HepG2 (cell line): ENCODE data around the gene AREL1. TPM values are rescaled to one million over a fixed set of nuclear protein-coding genes. Genes with fewer than 3 reads are reported as not detected.

ENCODE experiments used
- ATAC-seq: fragments of 200-7000 bp; cut with Tn5 transposase; 3 replicates; pipeline ENCODE4 v1.9.1; 2020; ENCODE audit warnings: mild to moderate bottlenecking, moderate library complexity
- BruUV-seq: library from RNA; stranded (reverse); fragments of 400-500 nt; replicated peaks from 2 replicates; lab custom pipeline; 2021; lab: Mats Ljungman, UMichigan
- CTCF ChIA-PET: fragments of 300-600 bp; formaldehyde crosslinking; extraction: SDS; loops from one replicate; lab custom pipeline; 2021; ENCODE audit warnings: low total read pairs, inconsistent platforms, low intra/inter-chr PET ratio; lab: Yijun Ruan, JAX
- POLR2A ChIA-PET: fragments of 350-600 bp; sonication (Branson Sonifier 250); formaldehyde crosslinking; loops from one replicate; lab custom pipeline; 2020; ENCODE audit warnings: antibody characterized with exemption, inconsistent platforms; lab: Yijun Ruan, JAX
- DNase-seq: peaks from one replicate; pipeline ENCODE4 v3.0.0-alpha.2; 2015; ENCODE audit warnings: low spot score
- FAIRE-seq: peaks from 3 replicates; lab custom pipeline; 2011; peaks lifted over from hg19 to GRCh38; lab: Jason Lieb, UNC
- H2AFZ ChIP-seq: one replicate; pipeline ENCODE4 v1.6.1; 2011; ENCODE audit warnings: low read length, inconsistent platforms
- H3K27ac ChIP-seq: fragments of 300-600 bp; 3 replicates; pipeline ENCODE4 v1.8.0; 2011; ENCODE audit warnings: mixed run types, mild to moderate bottlenecking, mixed read lengths, low read length, inconsistent platforms; ENCODE audit not compliant: insufficient read depth; ENCODE audit errors: extremely low read length
- H3K27me3 ChIP-seq, 2 experiments: fragments of 200-600 bp in 1 of 2; 2 replicates in 1 of 2; 3 replicates in 1 of 2; pipeline versions ENCODE4 v1.6.0 to v1.8.0; 2011; ENCODE audit warnings: low read length in 2 of 2, mild to moderate bottlenecking in 2 of 2, moderate library complexity in 2 of 2, inconsistent platforms in 1 of 2; ENCODE audit not compliant: insufficient read depth in 2 of 2, control insufficient read depth in 1 of 2
- H3K36me3 ChIP-seq, 2 experiments: fragments of 200-600 bp in 1 of 2; replicated peaks in 1 of 2; 2 replicates in 1 of 2; 3 replicates in 1 of 2; pipeline versions ENCODE4 v1.5.1 to v1.8.0; 2011; ENCODE audit warnings: low read length in 2 of 2, inconsistent platforms in 1 of 2; ENCODE audit not compliant: insufficient read depth in 2 of 2, control insufficient read depth in 1 of 2
- H3K4me1 ChIP-seq: 2 replicates; pipeline ENCODE4 v1.5.1; 2012; ENCODE audit warnings: low read length, inconsistent platforms; ENCODE audit not compliant: insufficient read depth
- H3K4me2 ChIP-seq: 2 replicates; pipeline ENCODE4 v1.6.0; 2011; ENCODE audit warnings: low read depth, low read length, inconsistent platforms
- H3K4me3 ChIP-seq, 3 experiments: fragments of 200-600 bp in 1 of 3; sonication (generic), shearing (Covaris generic) in 1 of 3; replicated peaks in 1 of 3; 2 replicates each; pipeline ENCODE4 v1.5.1; 2011 to 2016; ENCODE audit warnings: low read length in 3 of 3, inconsistent platforms in 2 of 3, low read depth in 2 of 3, mild to moderate bottlenecking in 2 of 3, control low read depth in 1 of 3, mixed read lengths in 1 of 3; ENCODE audit not compliant: insufficient read depth in 1 of 3
- H3K79me2 ChIP-seq: one replicate; pipeline ENCODE4 v1.6.1; 2011; ENCODE audit warnings: low read length, inconsistent platforms; ENCODE audit not compliant: insufficient read depth
- H3K9ac ChIP-seq: 2 replicates; pipeline ENCODE4 v1.6.0; 2011; ENCODE audit warnings: mild to moderate bottlenecking, low read depth, low read length, inconsistent platforms; ENCODE audit not compliant: insufficient read depth
- H3K9me3 ChIP-seq: 2 replicates; pipeline ENCODE4 v1.5.1; 2012; ENCODE audit warnings: mild to moderate bottlenecking, low read length
- H4K20me1 ChIP-seq: 2 replicates; pipeline ENCODE4 v1.6.0; 2011; ENCODE audit warnings: inconsistent platforms, mild to moderate bottlenecking, low read length, moderate library complexity; ENCODE audit not compliant: insufficient read depth
- DR1 ChIP-seq: sonication (generic); formaldehyde crosslinking; IDR thresholded peaks from 2 replicates; pipeline ENCODE4 v1.8.0; 2021; ENCODE audit warnings: mild to moderate bottlenecking, missing genetic modification reagents, inconsistent platforms
- HMG20B ChIP-seq: conservative IDR thresholded peaks from 2 replicates; pipeline ENCODE4 v1.6.1; 2016; ENCODE audit warnings: missing genetic modification reagents, missing compliant biosample characterization
- HMGA1 ChIP-seq: sonication (generic); formaldehyde crosslinking; conservative IDR thresholded peaks from 2 replicates; pipeline ENCODE4 v1.4.0; 2020; ENCODE audit warnings: missing genetic modification reagents
- MTF2 ChIP-seq: sonication (generic); formaldehyde crosslinking; IDR thresholded peaks from 2 replicates; pipeline ENCODE4 v1.5.0; 2020; ENCODE audit warnings: missing genetic modification reagents, borderline replicate concordance
- NKX3-1 ChIP-seq: sonication (generic); formaldehyde crosslinking; IDR thresholded peaks from 2 replicates; pipeline ENCODE4 v1.5.0; 2020; ENCODE audit warnings: missing genetic modification reagents
- SIN3A ChIP-seq: IDR thresholded peaks from 2 replicates; pipeline ENCODE4 v1.6.1; 2011; ENCODE audit warnings: low read depth, mild to moderate bottlenecking, control low read depth, low read length, borderline replicate concordance
- SMC3 ChIP-seq: IDR thresholded peaks from 2 replicates; pipeline ENCODE4 v1.6.1; 2011; ENCODE audit warnings: low read length, improper control_type of control experiment
- ZBTB2 ChIP-seq: sonication (generic); formaldehyde crosslinking; IDR thresholded peaks from 2 replicates; pipeline ENCODE4 v1.8.0; 2022; ENCODE audit warnings: low read depth, missing genetic modification reagents
- ZNF335 ChIP-seq: sonication (generic); formaldehyde crosslinking; IDR thresholded peaks from 2 replicates; pipeline ENCODE4 v1.4.0; 2020; ENCODE audit warnings: missing genetic modification reagents
- ZNF550 ChIP-seq: sonication (generic); formaldehyde crosslinking; IDR thresholded peaks from 2 replicates; pipeline ENCODE4 v1.4.0; 2020; ENCODE audit warnings: mild to moderate bottlenecking, missing genetic modification reagents, borderline replicate concordance
- ZNF558 ChIP-seq: sonication (generic); formaldehyde crosslinking; IDR thresholded peaks from 2 replicates; pipeline ENCODE4 v1.9.0; 2022; ENCODE audit warnings: mild to moderate bottlenecking, missing genetic modification reagents, borderline replicate concordance
- WGBS: methylation state at CpG from one replicate; pipeline ENCODE4 v1.1.6; 2017; ENCODE audit warnings: low lambda C conversion rate; 5-methylcytosine and 5-hydroxymethylcytosine counted together
- in situ Hi-C: cut with HindIII; loops from 2 replicates; pipeline ENCODE4 v1.10.0; 2017; ENCODE audit warnings: low pct_unique_long_range_greater_than_20kb; ENCODE audit not compliant: extremely low pct_ligation_motif_present
- intact Hi-C: fragments of 100-400 bp; cut with micrococcal nuclease; formaldehyde crosslinking; loops from one replicate; pipeline ENCODE4 v1.10.0; 2022; ENCODE audit not compliant: unreplicated experiment
- polyA plus RNA-seq, 8 experiments: library from polyadenylated mRNA; depleted of rRNA in 3 of 8; stranded (reverse) in 7 of 8; unstranded in 1 of 8; fragments of >200 nt; fragmentation: Illumina TruSeq in 4 of 8; extraction: Trizol in 4 of 8; gene quantifications; 2 replicates each; pipeline versions ENCODE4 v1.2.1 to v1.2.3, GENCODE V29; 2011 to 2016; ENCODE audit warnings: low read depth in 4 of 8, missing spikeins in 1 of 8, mixed read lengths in 1 of 8; ENCODE audit not compliant: insufficient read depth in 1 of 8
- total RNA-seq, 5 experiments: library from RNA; depleted of rRNA; stranded (reverse); fragments of >200 nt; fragmentation: Illumina TruSeq; extraction: Trizol; gene quantifications; 2 replicates each; pipeline ENCODE4 v1.2.3, GENCODE V29; 2016; ENCODE audit warnings: low read depth in 1 of 5
- TF ChIP-seq, protein P1 (sequence below): sonication (generic); formaldehyde crosslinking; IDR thresholded peaks from 2 replicates; pipeline ENCODE4 v1.4.0; 2020; ENCODE audit warnings: missing genetic modification reagents
- TF ChIP-seq, protein P2 (sequence below): IDR thresholded peaks from 2 replicates; pipeline ENCODE4 v1.6.1; 2016
- TF ChIP-seq, protein P3 (sequence below): sonication (generic); formaldehyde crosslinking; IDR thresholded peaks from 2 replicates; pipeline ENCODE4 v1.5.0; 2020; ENCODE audit warnings: mild to moderate bottlenecking, missing genetic modification reagents
- TF ChIP-seq, protein P4 (sequence below): sonication (generic); formaldehyde crosslinking; IDR thresholded peaks from 2 replicates; pipeline ENCODE4 v1.8.0; 2022; ENCODE audit warnings: missing genetic modification reagents, mild to moderate bottlenecking, inconsistent platforms, borderline replicate concordance

AREL1 gene
- total and polyA plus RNA-seq, 2 of the 13 experiments (the other 11 are each of a cell fraction or from before 2014, with no cell fraction given), result 21.3 to 25.4 TPM

DNA sequence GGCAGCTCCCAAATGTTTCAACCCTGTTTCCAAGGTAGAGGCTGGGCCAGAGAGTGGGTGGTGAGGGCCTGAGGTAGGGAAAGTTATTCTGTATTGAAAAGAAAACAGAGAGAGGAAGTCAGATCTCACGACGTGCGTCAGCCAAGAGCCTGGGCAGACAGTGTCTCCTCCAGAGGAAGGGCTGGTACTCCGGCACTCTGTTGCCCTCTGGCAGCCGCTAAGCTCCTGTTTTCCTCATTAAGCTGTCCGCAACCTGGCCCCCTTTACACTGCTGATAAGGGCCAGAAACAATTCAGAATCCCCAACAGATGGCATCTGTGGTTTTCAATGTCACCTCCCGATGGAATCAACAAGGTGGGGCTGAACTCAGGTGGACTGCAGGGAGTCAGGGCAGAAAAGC lies 74.8 kb downstream of the AREL1 start (continued):
- TF ChIP-seq MTF2 (CRISPR knock-in tag) (no peak), SIN3A (no peak), NKX3-1 (CRISPR knock-in tag) (no peak)
- TF ChIP-seq, protein P1, sequence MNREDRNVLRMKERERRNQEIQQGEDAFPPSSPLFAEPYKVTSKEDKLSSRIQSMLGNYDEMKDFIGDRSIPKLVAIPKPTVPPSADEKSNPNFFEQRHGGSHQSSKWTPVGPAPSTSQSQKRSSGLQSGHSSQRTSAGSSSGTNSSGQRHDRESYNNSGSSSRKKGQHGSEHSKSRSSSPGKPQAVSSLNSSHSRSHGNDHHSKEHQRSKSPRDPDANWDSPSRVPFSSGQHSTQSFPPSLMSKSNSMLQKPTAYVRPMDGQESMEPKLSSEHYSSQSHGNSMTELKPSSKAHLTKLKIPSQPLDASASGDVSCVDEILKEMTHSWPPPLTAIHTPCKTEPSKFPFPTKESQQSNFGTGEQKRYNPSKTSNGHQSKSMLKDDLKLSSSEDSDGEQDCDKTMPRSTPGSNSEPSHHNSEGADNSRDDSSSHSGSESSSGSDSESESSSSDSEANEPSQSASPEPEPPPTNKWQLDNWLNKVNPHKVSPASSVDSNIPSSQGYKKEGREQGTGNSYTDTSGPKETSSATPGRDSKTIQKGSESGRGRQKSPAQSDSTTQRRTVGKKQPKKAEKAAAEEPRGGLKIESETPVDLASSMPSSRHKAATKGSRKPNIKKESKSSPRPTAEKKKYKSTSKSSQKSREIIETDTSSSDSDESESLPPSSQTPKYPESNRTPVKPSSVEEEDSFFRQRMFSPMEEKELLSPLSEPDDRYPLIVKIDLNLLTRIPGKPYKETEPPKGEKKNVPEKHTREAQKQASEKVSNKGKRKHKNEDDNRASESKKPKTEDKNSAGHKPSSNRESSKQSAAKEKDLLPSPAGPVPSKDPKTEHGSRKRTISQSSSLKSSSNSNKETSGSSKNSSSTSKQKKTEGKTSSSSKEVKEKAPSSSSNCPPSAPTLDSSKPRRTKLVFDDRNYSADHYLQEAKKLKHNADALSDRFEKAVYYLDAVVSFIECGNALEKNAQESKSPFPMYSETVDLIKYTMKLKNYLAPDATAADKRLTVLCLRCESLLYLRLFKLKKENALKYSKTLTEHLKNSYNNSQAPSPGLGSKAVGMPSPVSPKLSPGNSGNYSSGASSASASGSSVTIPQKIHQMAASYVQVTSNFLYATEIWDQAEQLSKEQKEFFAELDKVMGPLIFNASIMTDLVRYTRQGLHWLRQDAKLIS (CRISPR knock-in tag), result no peak

DNA sequence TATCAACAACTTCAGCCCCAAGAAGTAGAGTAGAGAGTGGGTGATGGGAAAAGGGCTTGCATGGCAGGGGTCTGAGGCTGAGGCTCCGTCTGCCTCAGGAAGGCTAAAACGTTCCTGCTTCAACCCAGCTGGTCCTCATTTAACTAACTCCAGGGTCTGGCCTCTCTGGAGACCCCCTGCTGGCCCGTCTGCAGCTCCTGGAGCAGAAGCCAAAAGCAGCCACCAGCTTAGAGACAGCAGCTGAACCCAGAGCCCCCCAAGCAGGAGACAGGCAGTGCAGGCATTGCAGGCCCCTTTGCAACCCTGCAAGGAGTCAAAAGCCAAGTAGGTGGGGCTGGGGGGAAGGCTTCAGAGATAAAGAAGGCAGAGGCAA lies 75.7 kb downstream of the AREL1 start:
- Histone ChIP-seq H3K4me3 (no peak overlapping the region), H3K9ac (no peak overlapping the region), H3K27me3 (no peaks in the 10 kb centered on the region; a peak in 1 of 5 replicates), H2AFZ (no peak overlapping the region), H3K36me3 (no peaks in the 10 kb centered on the region), H3K4me1 (peaks cover 40% of the 10 kb centered on the region), H3K9me3 (no peaks in the 10 kb centered on the region), H3K27ac (no peak overlapping the region), H3K79me2 (no peaks in the 10 kb centered on the region), H4K20me1 (no peaks in the 10 kb centered on the region), H3K4me2 (no peak overlapping the region)
- intact Hi-C loops (loop anchor here (2.0 kb wide), 1 partner anchor 18 kb away; no protein-coding TSS in a partner anchor), in situ Hi-C loops (no loop called here)
- WGBS, result no CpG with 5 or more reads among the region's 3 CpGs
- BruUV-seq, result no TSS peak
- no peak for ATAC-seq
- POLR2A ChIA-PET, result interaction anchor here (1.3 kb wide), 1 partner anchor 18 kb away, joined by 5 read pairs; no protein-coding TSS in a partner anchor
- DNase-seq, result no peak
- no peak for FAIRE-seq
- CTCF ChIA-PET, result no interaction called here
- TF ChIP-seq, protein P2, sequence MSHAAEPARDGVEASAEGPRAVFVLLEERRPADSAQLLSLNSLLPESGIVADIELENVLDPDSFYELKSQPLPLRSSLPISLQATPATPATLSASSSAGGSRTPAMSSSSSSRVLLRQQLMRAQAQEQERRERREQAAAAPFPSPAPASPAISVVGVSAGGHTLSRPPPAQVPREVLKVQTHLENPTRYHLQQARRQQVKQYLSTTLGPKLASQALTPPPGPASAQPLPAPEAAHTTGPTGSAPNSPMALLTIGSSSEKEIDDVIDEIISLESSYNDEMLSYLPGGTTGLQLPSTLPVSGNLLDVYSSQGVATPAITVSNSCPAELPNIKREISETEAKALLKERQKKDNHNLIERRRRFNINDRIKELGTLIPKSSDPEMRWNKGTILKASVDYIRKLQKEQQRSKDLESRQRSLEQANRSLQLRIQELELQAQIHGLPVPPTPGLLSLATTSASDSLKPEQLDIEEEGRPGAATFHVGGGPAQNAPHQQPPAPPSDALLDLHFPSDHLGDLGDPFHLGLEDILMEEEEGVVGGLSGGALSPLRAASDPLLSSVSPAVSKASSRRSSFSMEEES (CRISPR knock-in tag), result no peak
- TF ChIP-seq, protein P3, sequence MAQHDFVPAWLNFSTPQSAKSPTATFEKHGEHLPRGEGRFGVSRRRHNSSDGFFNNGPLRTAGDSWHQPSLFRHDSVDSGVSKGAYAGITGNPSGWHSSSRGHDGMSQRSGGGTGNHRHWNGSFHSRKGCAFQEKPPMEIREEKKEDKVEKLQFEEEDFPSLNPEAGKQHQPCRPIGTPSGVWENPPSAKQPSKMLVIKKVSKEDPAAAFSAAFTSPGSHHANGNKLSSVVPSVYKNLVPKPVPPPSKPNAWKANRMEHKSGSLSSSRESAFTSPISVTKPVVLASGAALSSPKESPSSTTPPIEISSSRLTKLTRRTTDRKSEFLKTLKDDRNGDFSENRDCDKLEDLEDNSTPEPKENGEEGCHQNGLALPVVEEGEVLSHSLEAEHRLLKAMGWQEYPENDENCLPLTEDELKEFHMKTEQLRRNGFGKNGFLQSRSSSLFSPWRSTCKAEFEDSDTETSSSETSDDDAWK (CRISPR knock-in tag), result no peak
- TF ChIP-seq ZNF558 (no peak), SMC3 (no peak), ZBTB2 (no peak), HMGA1 (CRISPR knock-in tag) (no peak), DR1 (CRISPR knock-in tag) (no peak), ZNF550 (CRISPR knock-in tag) (no peak), HMG20B (no peak), ZNF335 (CRISPR knock-in tag) (no peak)
- TF ChIP-seq, protein P4, sequence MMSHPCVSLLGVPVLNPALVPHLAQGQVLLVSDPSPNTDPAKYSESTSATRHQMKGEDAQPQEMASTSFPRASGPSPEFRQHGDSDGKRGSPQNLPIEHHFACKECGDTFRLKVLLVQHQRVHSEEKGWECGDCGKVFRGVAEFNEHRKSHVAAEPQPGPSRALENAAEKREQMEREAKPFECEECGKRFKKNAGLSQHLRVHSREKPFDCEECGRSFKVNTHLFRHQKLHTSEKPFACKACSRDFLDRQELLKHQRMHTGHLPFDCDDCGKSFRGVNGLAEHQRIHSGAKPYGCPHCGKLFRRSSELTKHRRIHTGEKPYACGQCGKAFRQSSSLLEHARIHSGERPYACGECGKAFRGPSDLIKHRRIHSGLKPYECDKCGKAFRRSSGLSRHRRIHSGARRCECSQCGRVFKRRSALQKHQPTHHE, result no peak
